Measurements from ENCODE around the gene SNX5.

DNA sequence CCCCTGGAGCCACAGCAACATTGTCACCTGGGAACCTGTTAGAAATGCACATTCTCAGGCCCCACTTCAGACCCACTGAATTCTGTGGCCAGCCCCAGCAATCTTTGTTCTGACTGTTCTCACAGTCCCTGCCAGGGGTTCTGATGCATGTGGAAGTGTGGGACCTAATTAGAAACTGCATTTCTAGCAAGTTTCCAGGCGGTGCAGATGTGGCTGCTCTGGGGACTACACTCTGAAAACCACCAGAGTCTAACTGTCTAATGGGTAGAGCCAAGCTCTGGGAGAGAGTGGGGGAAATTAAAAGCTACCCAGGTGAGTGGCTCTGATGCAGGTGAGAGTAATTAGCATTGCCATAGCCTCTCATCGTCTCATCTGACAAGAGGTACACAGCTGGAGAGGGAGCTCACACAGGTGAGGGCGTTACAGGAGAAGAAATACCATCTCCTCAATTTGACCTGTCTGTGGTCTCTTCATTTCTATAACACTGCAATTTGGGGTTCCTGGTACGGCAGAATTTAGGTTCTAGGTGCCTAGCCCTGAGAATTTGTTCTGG is 66.0 kb downstream of the SNX5 start:
- TF ChIP-seq POLR2AphosphoS5 (IDR thresholded peaks at IDR 0.05): no peak
- TF ChIP-seq, protein P1, sequence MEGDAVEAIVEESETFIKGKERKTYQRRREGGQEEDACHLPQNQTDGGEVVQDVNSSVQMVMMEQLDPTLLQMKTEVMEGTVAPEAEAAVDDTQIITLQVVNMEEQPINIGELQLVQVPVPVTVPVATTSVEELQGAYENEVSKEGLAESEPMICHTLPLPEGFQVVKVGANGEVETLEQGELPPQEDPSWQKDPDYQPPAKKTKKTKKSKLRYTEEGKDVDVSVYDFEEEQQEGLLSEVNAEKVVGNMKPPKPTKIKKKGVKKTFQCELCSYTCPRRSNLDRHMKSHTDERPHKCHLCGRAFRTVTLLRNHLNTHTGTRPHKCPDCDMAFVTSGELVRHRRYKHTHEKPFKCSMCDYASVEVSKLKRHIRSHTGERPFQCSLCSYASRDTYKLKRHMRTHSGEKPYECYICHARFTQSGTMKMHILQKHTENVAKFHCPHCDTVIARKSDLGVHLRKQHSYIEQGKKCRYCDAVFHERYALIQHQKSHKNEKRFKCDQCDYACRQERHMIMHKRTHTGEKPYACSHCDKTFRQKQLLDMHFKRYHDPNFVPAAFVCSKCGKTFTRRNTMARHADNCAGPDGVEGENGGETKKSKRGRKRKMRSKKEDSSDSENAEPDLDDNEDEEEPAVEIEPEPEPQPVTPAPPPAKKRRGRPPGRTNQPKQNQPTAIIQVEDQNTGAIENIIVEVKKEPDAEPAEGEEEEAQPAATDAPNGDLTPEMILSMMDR (IDR thresholded peaks at IDR 0.05): no peak
- no peak for TF ChIP-seq POLR2A (IDR thresholded peaks at IDR 0.05)

Data from suprapubic skin (tissue), 4 donors.